ENCODE results near the gene RANGAP1. TPM values are rescaled to one million over a fixed set of nuclear protein-coding genes. Genes with fewer than 3 reads are reported as not detected.

The RANGAP1 gene
- total RNA-seq, 2 experiments from 2014 or later, result 150 to 151 TPM

DNA sequence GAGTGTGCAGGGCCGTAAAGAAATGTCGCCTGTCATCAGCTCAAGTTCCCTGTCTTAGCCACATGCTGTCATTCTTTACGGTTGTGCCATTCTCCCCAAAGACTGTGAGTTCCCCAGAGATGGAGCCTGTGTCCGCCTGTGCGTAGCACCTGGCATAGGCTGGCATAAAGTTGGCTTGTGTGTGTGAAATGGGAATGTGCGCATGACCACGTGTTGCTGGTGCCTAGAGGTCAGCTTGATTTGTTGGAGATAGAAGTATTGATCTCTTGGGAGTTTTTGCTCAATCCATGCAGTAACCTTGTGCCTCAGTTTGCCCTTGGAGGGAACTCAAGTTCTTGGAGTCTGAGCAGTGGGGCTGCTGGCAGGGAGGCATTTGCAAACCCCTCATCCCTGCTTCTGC is 54.6 kb downstream of the RANGAP1 start:
- Mint-ChIP-seq H3K27me3 (no peaks in the 10 kb centered on the region), H3K4me3 (no peak overlapping the region), H3K4me1 (ENCODE audit: low read depth) (no peaks in the 10 kb centered on the region), H3K9me3 (no peaks in the 10 kb centered on the region), H3K27ac (no peak overlapping the region), H3K36me3 (ENCODE audit: low read depth) (peaks cover 16% of the 10 kb centered on the region)
- ChIA-PET POLR2A (interaction anchor here (0.8 kb wide), 1 partner anchor 38 kb away, joined by 3 read pairs; no protein-coding TSS in a partner anchor), CTCF (interaction anchor here (1.1 to 1.2 kb wide), 2 partner anchors 10 to 309 kb away, joined by 3 to 6 read pairs; partner anchors contain the start of gene CHADL)
- ATAC-seq, result no peak
- intact Hi-C loops (cut with micrococcal nuclease), result loop anchor here (10.0 kb wide), 1 partner anchor 307 kb away; no protein-coding TSS in a partner anchor
- DNase-seq, result no peak
- TF ChIP-seq, protein P1, sequence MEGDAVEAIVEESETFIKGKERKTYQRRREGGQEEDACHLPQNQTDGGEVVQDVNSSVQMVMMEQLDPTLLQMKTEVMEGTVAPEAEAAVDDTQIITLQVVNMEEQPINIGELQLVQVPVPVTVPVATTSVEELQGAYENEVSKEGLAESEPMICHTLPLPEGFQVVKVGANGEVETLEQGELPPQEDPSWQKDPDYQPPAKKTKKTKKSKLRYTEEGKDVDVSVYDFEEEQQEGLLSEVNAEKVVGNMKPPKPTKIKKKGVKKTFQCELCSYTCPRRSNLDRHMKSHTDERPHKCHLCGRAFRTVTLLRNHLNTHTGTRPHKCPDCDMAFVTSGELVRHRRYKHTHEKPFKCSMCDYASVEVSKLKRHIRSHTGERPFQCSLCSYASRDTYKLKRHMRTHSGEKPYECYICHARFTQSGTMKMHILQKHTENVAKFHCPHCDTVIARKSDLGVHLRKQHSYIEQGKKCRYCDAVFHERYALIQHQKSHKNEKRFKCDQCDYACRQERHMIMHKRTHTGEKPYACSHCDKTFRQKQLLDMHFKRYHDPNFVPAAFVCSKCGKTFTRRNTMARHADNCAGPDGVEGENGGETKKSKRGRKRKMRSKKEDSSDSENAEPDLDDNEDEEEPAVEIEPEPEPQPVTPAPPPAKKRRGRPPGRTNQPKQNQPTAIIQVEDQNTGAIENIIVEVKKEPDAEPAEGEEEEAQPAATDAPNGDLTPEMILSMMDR (IDR thresholded peaks at IDR 0.05), result no peak

DNA sequence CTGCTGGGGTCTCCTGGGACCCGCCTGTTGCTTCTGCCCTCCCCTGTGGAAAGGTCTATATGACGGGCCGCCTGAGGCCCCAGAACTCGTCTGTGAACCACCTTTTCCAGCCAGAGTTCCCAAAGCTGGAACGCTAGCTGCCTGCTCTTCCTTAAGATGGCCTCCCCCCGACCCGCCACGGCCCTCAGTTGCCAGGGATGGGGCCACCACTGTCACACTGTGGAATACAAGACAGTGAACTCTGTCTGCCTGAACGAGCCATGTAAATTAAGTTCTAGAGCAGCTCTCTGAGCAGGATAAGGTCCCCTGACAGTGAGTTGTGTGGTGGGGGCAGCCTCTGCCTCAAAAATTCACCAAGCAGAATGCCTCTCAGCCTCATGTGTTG is 55.6 kb downstream of the RANGAP1 start:
- H3K36me3 Mint-ChIP-seq (ENCODE audit: low read depth), result peaks cover 20% of the 10 kb centered on the region
- H3K4me1 Mint-ChIP-seq (ENCODE audit: low read depth), result no peaks in the 10 kb centered on the region
- intact Hi-C loops (cut with micrococcal nuclease), result loop anchor here (10.0 kb wide), 1 partner anchor 306 kb away; no protein-coding TSS in a partner anchor
- H3K4me3 Mint-ChIP-seq, result no peak overlapping the region
- POLR2A ChIA-PET, result interaction anchor here (0.8 to 1.5 kb wide), 4 partner anchors 8 to 39 kb away, joined by 3 to 5 read pairs (median 4); no protein-coding TSS in a partner anchor
- DNase-seq, result no peak
- CTCF ChIA-PET, result interaction anchor here (1.1 to 1.2 kb wide), 2 partner anchors 11 to 308 kb away, joined by 3 to 6 read pairs; partner anchors contain the start of gene CHADL
- no peaks in the 10 kb centered on the region for H3K27me3 Mint-ChIP-seq
- no peak for ATAC-seq
- H3K27ac Mint-ChIP-seq, result no peak overlapping the region
- TF ChIP-seq, protein P1 (IDR thresholded peaks at IDR 0.05), result no peak
- no peaks in the 10 kb centered on the region for H3K9me3 Mint-ChIP-seq

DNA sequence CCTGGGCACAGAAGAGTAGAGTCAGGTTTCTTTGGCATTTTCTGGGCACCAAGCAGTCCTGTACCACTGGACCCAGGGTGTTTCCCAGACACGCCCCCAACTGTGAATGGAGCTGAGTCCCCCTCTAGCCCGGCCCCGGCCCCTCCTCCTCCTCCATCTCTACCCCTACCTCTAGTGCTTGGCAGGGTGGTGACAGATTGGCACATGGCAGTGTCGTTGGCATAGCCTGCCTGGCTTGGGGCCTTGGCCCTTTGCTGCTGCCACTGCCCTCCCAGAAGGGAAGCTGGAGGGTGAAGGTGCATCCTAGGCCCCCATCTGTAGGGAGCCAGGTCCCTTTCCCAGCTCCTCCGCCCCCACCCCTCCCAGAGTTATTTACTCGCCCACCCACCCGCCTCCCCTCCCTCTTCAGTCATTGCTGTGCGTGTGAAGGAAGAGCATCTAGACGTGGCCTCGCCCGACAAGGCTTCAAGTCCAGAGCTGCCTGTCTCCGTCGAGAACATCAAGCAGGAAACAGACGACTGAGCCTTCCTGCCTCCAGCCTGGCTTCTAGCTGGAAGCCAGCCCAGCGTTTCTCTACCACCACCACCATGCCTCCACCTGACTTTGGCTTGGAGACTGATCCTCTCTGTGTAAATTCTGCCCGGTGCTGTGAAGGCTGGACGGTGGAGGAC is 56.1 kb downstream of the RANGAP1 start:
- no peaks in the 10 kb centered on the region for H3K27me3 Mint-ChIP-seq
- TF ChIP-seq, protein P1 (IDR thresholded peaks at IDR 0.05), result no peak
- intact Hi-C loops (cut with micrococcal nuclease), result loop anchor here (10.0 kb wide), 1 partner anchor 305 kb away; no protein-coding TSS in a partner anchor
- H3K9me3 Mint-ChIP-seq, result no peaks in the 10 kb centered on the region
- H3K27ac Mint-ChIP-seq, result no peak overlapping the region
- CTCF ChIA-PET, result no interaction called here
- peaks cover 21% of the 10 kb centered on the region for H3K36me3 Mint-ChIP-seq (ENCODE audit: low read depth)
- no peak for DNase-seq
- no peaks in the 10 kb centered on the region for H3K4me1 Mint-ChIP-seq (ENCODE audit: low read depth)
- POLR2A ChIA-PET, result interaction anchor here (1.2 to 1.5 kb wide), 4 partner anchors 8 to 14 kb away, joined by 3 to 5 read pairs (median 4); no protein-coding TSS in a partner anchor
- H3K4me3 Mint-ChIP-seq, result no peak overlapping the region
- no peak for ATAC-seq

DNA sequence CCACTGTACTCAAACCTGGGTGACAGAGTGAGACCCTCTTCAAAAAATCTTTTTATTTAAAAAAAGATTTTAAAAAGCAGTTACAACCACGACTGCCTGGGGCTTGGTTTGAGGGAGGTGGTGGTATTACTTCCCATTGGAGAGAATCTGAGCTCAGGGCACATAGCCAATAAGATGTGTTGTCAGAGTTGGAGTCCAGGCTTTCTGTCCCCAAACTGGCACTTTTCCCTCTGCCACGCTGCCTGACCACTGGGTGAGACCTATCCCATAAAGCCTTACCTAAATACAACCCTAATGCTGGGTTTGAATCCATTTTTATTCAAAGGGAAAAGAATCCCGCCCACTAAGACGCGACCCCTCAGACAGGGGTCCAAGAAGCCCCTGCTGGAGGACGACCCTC is 56.8 kb downstream of the RANGAP1 start:
- H3K4me1 Mint-ChIP-seq (ENCODE audit: low read depth), result no peaks in the 10 kb centered on the region
- ChIA-PET POLR2A (interaction anchor here (1.2 to 1.5 kb wide), 2 partner anchors 9 to 12 kb away, joined by 3 to 4 read pairs; no protein-coding TSS in a partner anchor), CTCF (interaction anchor here (1.0 to 1.7 kb wide), 2 partner anchors 8 to 17 kb away, joined by 3 to 4 read pairs; no protein-coding TSS in a partner anchor)
- no peaks in the 10 kb centered on the region for H3K27me3 Mint-ChIP-seq
- ATAC-seq (no peak), DNase-seq (no peak)
- peaks cover 23% of the 10 kb centered on the region for H3K36me3 Mint-ChIP-seq (ENCODE audit: low read depth)
- H3K4me3 Mint-ChIP-seq, result no peak overlapping the region
- H3K27ac Mint-ChIP-seq, result no peak overlapping the region
- TF ChIP-seq, protein P1 (IDR thresholded peaks at IDR 0.05), result no peak
- H3K9me3 Mint-ChIP-seq, result no peaks in the 10 kb centered on the region
- intact Hi-C loops (cut with micrococcal nuclease), result no loop called here
